Common myeloid progenitor, CD34-positive (primary cell): Measurements from ENCODE around the gene PFN4.
"Not testable (repeated sequence)": the region's sequence is repeated elsewhere in the genome, so short reads cannot be mapped to it uniquely, and the experiment has no call there.

Experiments used
- CTCF ChIA-PET: fragments of 350-600 bp; sonication (Branson Sonifier 250); formaldehyde crosslinking; loops from one replicate; lab custom pipeline; 2021; ENCODE audit warnings: antibody characterized with exemption; lab: Charles Lee
- POLR2A ChIA-PET: fragments of 350-600 bp; sonication (Branson Sonifier 250); formaldehyde crosslinking; loops from one replicate; lab custom pipeline; 2021; ENCODE audit warnings: antibody characterized with exemption; lab: Charles Lee
- DNase-seq, 3 donors: peaks; one replicate each; pipeline versions ENCODE4 v3.0.0 to v3.0.0-alpha.2; 2013
- H3K27ac ChIP-seq, 2 experiments: 1 replicate in 1 of 2; 2 replicates in 1 of 2; pipeline ENCODE4 v1.7.0; 2013; ENCODE audit warnings: inconsistent platforms in 2 of 2, low read length in 2 of 2, mild to moderate bottlenecking in 2 of 2, low read depth in 1 of 2, moderate library complexity in 1 of 2; ENCODE audit not compliant: severe bottlenecking in 2 of 2, insufficient read depth in 1 of 2, poor library complexity in 1 of 2
- H3K27me3 ChIP-seq, 5 experiments: replicated peaks in 2 of 5; 1 replicate in 3 of 5; 2 replicates in 2 of 5; pipeline versions ENCODE4 v1.6.1 to v1.7.0; 2013; ENCODE audit warnings: low read length in 4 of 5, mild to moderate bottlenecking in 2 of 5, moderate library complexity in 2 of 5, inconsistent platforms in 1 of 5; ENCODE audit not compliant: insufficient read depth in 5 of 5, control insufficient read depth in 4 of 5
- H3K36me3 ChIP-seq, 4 experiments: 1 replicate in 2 of 4; 2 replicates in 2 of 4; pipeline versions ENCODE4 v1.6.1 to v1.7.0; 2013; ENCODE audit warnings: low read length in 3 of 4, control low read depth in 1 of 4, mild to moderate bottlenecking in 1 of 4; ENCODE audit not compliant: control insufficient read depth in 4 of 4, insufficient read depth in 4 of 4
- H3K4me1 ChIP-seq, 4 experiments: 1 replicate in 3 of 4; 2 replicates in 1 of 4; pipeline versions ENCODE4 v1.6.1 to v1.7.1; 2013; ENCODE audit warnings: low read length in 3 of 4, mild to moderate bottlenecking in 3 of 4, control low read depth in 1 of 4, inconsistent platforms in 1 of 4, moderate library complexity in 1 of 4; ENCODE audit not compliant: control insufficient read depth in 4 of 4, insufficient read depth in 4 of 4; ENCODE audit errors: control extremely low read depth in 1 of 4
- H3K4me3 ChIP-seq, 7 experiments: 1 replicate in 4 of 7; 2 replicates in 3 of 7; pipeline versions ENCODE4 v1.5.1 to v1.7.0; 2013; ENCODE audit warnings: mild to moderate bottlenecking in 7 of 7, low read length in 6 of 7, moderate library complexity in 6 of 7, inconsistent platforms in 2 of 7, low read depth in 2 of 7, control low read depth in 1 of 7; ENCODE audit not compliant: insufficient read depth in 4 of 7, control insufficient read depth in 1 of 7; ENCODE audit errors: extremely low read depth in 1 of 7
- H3K9me3 ChIP-seq, 5 experiments: 1 replicate in 4 of 5; 2 replicates in 1 of 5; pipeline versions ENCODE4 v1.6.1 to v1.7.1; 2013; ENCODE audit warnings: low read length in 4 of 5, mild to moderate bottlenecking in 2 of 5, inconsistent platforms in 1 of 5, low read depth in 1 of 5, moderate library complexity in 1 of 5; ENCODE audit not compliant: control insufficient read depth in 4 of 5, insufficient read depth in 2 of 5; ENCODE audit errors: control extremely low read depth in 1 of 5
- WGBS: methylation state at CpG from one replicate; pipeline ENCODE4 v1.1.5; 2013; ENCODE audit not compliant: insufficient coverage; 5-methylcytosine and 5-hydroxymethylcytosine counted together

PFN4 gene

DNA sequence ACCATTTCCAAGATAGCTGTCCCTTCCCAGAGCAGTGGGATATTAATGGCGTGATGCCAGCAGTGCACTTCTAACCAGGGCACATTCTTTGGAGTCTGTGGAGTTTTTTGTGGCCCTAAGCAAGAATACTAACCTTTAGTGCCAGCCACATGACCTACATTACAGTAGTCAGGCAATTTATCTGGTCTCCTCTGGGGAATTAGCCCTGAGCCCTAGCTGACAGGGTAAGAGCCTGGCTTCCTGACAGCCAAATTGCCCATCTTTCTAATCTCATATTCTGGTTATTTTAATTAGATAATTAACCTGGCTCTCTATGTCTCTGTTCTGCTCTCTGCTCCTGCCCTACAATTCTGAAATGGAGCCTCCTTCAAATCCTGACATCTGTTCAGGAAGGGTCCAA lies 5.2 kb downstream of the PFN4 start:
- H3K9me3 ChIP-seq: peaks cover 0 to 3% (median 0%) of the 10 kb centered on the region in 5 experiments
- H3K27ac ChIP-seq: no peak overlapping the region
- WGBS: 86% methylated on average over 1 of the region's 1 CpG
- ChIA-PET POLR2A (no interaction called here), CTCF (no interaction called here)
- H3K27me3 ChIP-seq: no peaks in the 10 kb centered on the region
- peaks cover 0 to 27% (median 3%) of the 10 kb centered on the region in 4 experiments for H3K36me3 ChIP-seq
- H3K4me3 ChIP-seq: no peak overlapping the region
- peaks cover 0 to 9% (median 6%) of the 10 kb centered on the region in 4 experiments for H3K4me1 ChIP-seq
- no peak for DNase-seq

DNA sequence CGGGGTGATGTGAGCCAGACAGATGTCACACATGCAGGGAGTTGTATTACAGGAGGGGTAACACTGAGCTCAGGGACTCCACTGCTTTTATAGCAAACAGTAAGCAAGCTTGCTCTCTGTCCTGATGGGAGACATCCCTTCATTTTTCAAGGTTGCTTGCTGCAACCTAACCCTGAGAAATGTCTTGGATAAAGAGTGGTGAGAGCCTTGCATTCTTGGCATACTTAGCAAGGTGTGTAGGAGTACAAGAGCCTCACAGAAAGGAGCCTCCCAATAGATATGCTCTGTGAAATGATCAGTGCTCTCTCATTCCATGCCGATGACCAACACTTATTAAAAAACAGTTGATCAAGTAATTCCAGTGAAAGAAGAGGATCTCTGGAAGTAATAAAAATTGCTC lies 8.1 kb downstream of the PFN4 start:
- no peak overlapping the region for H3K4me3 ChIP-seq
- WGBS: no CpG with 5 or more reads among the region's 2 CpGs
- ChIA-PET CTCF (no interaction called here), POLR2A (no interaction called here)
- peaks cover 0 to 3% (median 0%) of the 10 kb centered on the region in 5 experiments for H3K9me3 ChIP-seq
- no peak for DNase-seq
- H3K4me1 ChIP-seq: no peaks in the 10 kb centered on the region
- H3K27me3 ChIP-seq: no peaks in the 10 kb centered on the region
- H3K27ac ChIP-seq: no peak overlapping the region
- peaks cover 0 to 31% (median 3%) of the 10 kb centered on the region in 4 experiments for H3K36me3 ChIP-seq

DNA sequence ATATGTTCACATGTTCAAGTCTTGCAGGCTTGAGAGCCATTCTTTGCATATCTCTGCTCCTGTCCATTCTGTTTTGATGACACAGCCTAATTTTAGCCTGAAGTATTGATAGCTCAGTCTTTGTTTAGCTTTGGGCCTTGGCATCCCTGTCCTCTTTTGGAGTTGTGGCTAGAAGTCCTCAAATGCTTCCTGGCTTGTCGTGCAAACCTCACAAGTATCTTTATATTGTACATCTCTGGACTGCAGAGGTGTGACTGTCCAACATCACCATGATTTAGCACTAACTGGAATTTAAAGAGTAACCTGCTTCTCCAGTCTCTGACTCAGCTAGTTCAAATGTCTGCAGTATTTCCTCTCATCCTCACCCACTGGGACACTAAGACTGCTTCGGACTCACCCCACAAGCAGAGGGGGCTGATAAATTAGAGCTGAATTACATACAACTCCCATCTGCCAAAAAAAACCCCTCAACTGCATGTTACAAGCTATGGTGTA lies 11.7 kb downstream of the PFN4 start:
- H3K4me3 ChIP-seq: no peak overlapping the region
- ChIA-PET CTCF (interaction anchor here (0.8 to 1.6 kb wide), 4 partner anchors 9 to 16 kb away, joined by 3 to 4 read pairs (median 4); no protein-coding TSS in a partner anchor), POLR2A (no interaction called here)
- no peaks in the 10 kb centered on the region for H3K4me1 ChIP-seq
- DNase-seq: no peak
- no peak overlapping the region for H3K27ac ChIP-seq
- 80% methylated on average over 1 of the region's 2 CpGs for WGBS
- peaks cover 0 to 18% (median 0%) of the 10 kb centered on the region in 5 experiments for H3K9me3 ChIP-seq
- H3K27me3 ChIP-seq: no peaks in the 10 kb centered on the region
- peaks cover 0 to 24% (median 3%) of the 10 kb centered on the region in 4 experiments for H3K36me3 ChIP-seq

- no peak for DNase-seq
- Histone ChIP-seq H3K4me1 (no peaks in the 10 kb centered on the region), H3K27me3 (no peaks in the 10 kb centered on the region), H3K9me3 (peaks cover 0 to 24% (median 0%) of the 10 kb centered on the region in 5 experiments), H3K36me3 (peaks cover 0 to 24% (median 3%) of the 10 kb centered on the region in 4 experiments), H3K4me3 (no peak overlapping the region), H3K27ac (no peak overlapping the region)
- WGBS: 100% methylated on average over 5 of the region's 7 CpGs
- ChIA-PET CTCF (interaction anchor here (0.8 to 1.6 kb wide), 5 partner anchors 9 to 49 kb away, joined by 3 to 6 read pairs (median 4); partner anchors contain the start of gene TP53I3), POLR2A (interaction anchor here (0.6 kb wide), 1 partner anchor 15 kb away, joined by 3 read pairs; no protein-coding TSS in a partner anchor)
These were observed 12.4 kb downstream of the PFN4 start for GRCh38 chr2:24110660-24111303.

DNA sequence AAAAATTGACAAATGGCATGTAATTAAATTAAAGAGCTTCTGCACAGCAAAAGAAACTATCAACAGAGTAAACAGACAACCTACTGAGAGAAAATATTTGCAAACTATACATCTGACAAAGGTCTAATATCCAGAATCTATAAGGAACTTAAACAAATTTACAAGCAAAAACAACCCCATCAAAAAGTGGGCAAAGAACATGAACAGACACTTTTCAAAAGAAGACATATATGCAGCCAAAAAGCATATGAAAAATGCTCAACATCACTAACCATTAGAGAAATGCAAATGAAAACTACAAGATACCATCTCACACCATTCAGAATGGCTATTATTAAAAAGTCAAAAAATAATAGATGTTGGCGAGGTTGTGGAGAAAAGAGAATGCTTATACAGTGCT lies 13.7 kb downstream of the PFN4 start:
- H3K4me3 ChIP-seq, H3K27me3 ChIP-seq, H3K27ac ChIP-seq, H3K4me1 ChIP-seq, DNase-seq, CTCF ChIA-PET, POLR2A ChIA-PET: not testable (repeated sequence)
- Histone ChIP-seq H3K9me3 (peaks cover 2 to 33% (median 4%) of the 10 kb centered on the region in 5 experiments), H3K36me3 (peaks cover 0 to 22% (median 2%) of the 10 kb centered on the region in 4 experiments)
- no CpG with 5 or more reads among the region's 1 CpG for WGBS

GRCh38 chr2:24107336-24107735 lies 15.8 kb downstream of the PFN4 start:
- no peaks in the 10 kb centered on the region for H3K27me3 ChIP-seq
- peaks cover 8 to 18% (median 11%) of the 10 kb centered on the region in 4 experiments for H3K36me3 ChIP-seq
- DNase-seq: no peak
- H3K27ac ChIP-seq: no peak overlapping the region
- H3K4me3 ChIP-seq: no peak overlapping the region
- ChIA-PET POLR2A (no interaction called here), CTCF (interaction anchor here (1.4 kb wide), 1 partner anchor 25 kb away, joined by 4 read pairs; no protein-coding TSS in a partner anchor)
- H3K4me1 ChIP-seq: no peaks in the 10 kb centered on the region
- WGBS: no CpG with 5 or more reads among the region's 1 CpG
- peaks cover 2 to 32% (median 4%) of the 10 kb centered on the region in 5 experiments for H3K9me3 ChIP-seq

- ChIA-PET CTCF (interaction anchor here (1.4 kb wide), 1 partner anchor 24 kb away, joined by 4 read pairs; no protein-coding TSS in a partner anchor), POLR2A (no interaction called here)
- peaks cover 8 to 20% (median 11%) of the 10 kb centered on the region in 4 experiments for H3K36me3 ChIP-seq
These were observed 16.3 kb downstream of the PFN4 start for GRCh38 chr2:24106786-24107185.

More at GRCh38 chr2:24106786-24107185, 16.3 kb downstream of the PFN4 start:
- Histone ChIP-seq H3K27me3 (no peaks in the 10 kb centered on the region), H3K4me3 (no peak overlapping the region), H3K9me3 (peaks cover 2 to 32% (median 4%) of the 10 kb centered on the region in 5 experiments), H3K4me1 (no peaks in the 10 kb centered on the region), H3K27ac (no peak overlapping the region)
- DNase-seq: no peak
